HCT116 (cell line): ENCODE results near the gene ADIG. TPM values are rescaled to one million over a fixed set of nuclear protein-coding genes. Genes with fewer than 3 reads are reported as not detected.

Experiments used
- ATAC-seq: fragments of 200-7000 bp; cut with Tn5 transposase; 2 replicates; pipeline ENCODE4 v1.9.1; 2020; ENCODE audit warnings: mild to moderate bottlenecking, moderate library complexity
- BruUV-seq: library from RNA; stranded (reverse); fragments of 400-500 nt; replicated peaks from 2 replicates; lab custom pipeline; 2021; lab: Mats Ljungman, UMichigan
- CTCF ChIA-PET: fragments of 300-600 bp; sonication (Branson Sonifier 250); formaldehyde crosslinking; loops from one replicate; lab custom pipeline; 2021; ENCODE audit warnings: antibody characterized with exemption; lab: Charles Lee
- POLR2A ChIA-PET: fragments of 300-600, 350-600 bp; sonication (Branson Sonifier 250); formaldehyde crosslinking; loops from one replicate; lab custom pipeline; 2021; ENCODE audit warnings: antibody characterized with exemption; lab: Charles Lee
- RAD21 ChIA-PET, 2 experiments: fragments of 300-600 bp; sonication (Branson Sonifier 250); formaldehyde crosslinking; loops; one replicate each; lab custom pipeline; 2023; ENCODE audit warnings: low total read pairs in 2 of 2; ENCODE audit not compliant: uncharacterized antibody in 2 of 2, unreplicated experiment in 2 of 2, low non-redundant PET in 1 of 2; lab: Charles Lee
- DNase-seq: peaks from one replicate; pipeline ENCODE4 v3.0.0-alpha.2; 2010; ENCODE audit warnings: low read depth, low spot score
- H2AFZ ChIP-seq: fragments of 200-600 bp; shearing (Covaris generic), sonication (generic); 2 replicates; pipeline ENCODE4 v1.6.1; 2017; ENCODE audit warnings: low read depth, mixed run types, mixed read lengths, antibody characterized with exemption, low read length; ENCODE audit not compliant: poor library complexity, severe bottlenecking
- H3K27ac ChIP-seq: 2 replicates; pipeline ENCODE4 v1.5.1; 2012; ENCODE audit warnings: low read depth, low read length
- H3K27me3 ChIP-seq: fragments of 200-600 bp; sonication (generic); 2 replicates; pipeline ENCODE4 v1.6.1; 2016; ENCODE audit warnings: mixed run types, low read length, mixed read lengths; ENCODE audit not compliant: insufficient read depth
- H3K36me3 ChIP-seq, 2 experiments: fragments of 200-500 bp in 1 of 2; fragments of 200-600 bp in 1 of 2; sonication (Bioruptor generic) in 1 of 2; sonication (generic) in 1 of 2; 2 replicates each; pipeline versions ENCODE4 v1.5.1 to v1.6.1; 2014 to 2016; ENCODE audit warnings: low read length in 2 of 2, inconsistent platforms in 1 of 2, mixed read lengths in 1 of 2, mixed run types in 1 of 2; ENCODE audit not compliant: insufficient read depth in 2 of 2, control insufficient read depth in 1 of 2
- H3K4me1 ChIP-seq, 2 experiments: fragments of 200-600 bp in 1 of 2; sonication (generic) in 1 of 2; 2 replicates each; pipeline versions ENCODE4 v1.5.1 to v1.6.1; 2012 to 2017; ENCODE audit warnings: low read length in 2 of 2, inconsistent platforms in 1 of 2, mild to moderate bottlenecking in 1 of 2, mixed read lengths in 1 of 2, mixed run types in 1 of 2, moderate library complexity in 1 of 2; ENCODE audit not compliant: insufficient read depth in 2 of 2, control insufficient read depth in 1 of 2
- H3K4me2 ChIP-seq: fragments of 200-600 bp; sonication (generic); 2 replicates; pipeline ENCODE4 v1.6.1; 2017; ENCODE audit warnings: mixed run types, low read length, mixed read lengths
- H3K4me3 ChIP-seq, 2 experiments: fragments of 200-600 bp in 1 of 2; sonication (generic) in 1 of 2; replicated peaks in 1 of 2; 2 replicates each; pipeline ENCODE4 v1.5.1; 2011 to 2016; ENCODE audit warnings: low read length in 2 of 2, control low read depth in 1 of 2, low read depth in 1 of 2, mild to moderate bottlenecking in 1 of 2, mixed read lengths in 1 of 2, mixed run types in 1 of 2
- H3K79me2 ChIP-seq: fragments of 200-600 bp; sonication (generic); 2 replicates; pipeline ENCODE4 v1.6.1; 2017; ENCODE audit warnings: mild to moderate bottlenecking, mixed run types, low read length, moderate library complexity, mixed read lengths; ENCODE audit not compliant: insufficient read depth
- H3K9ac ChIP-seq: fragments of 200-600 bp; sonication (generic); 2 replicates; pipeline ENCODE4 v1.6.1; 2016; ENCODE audit warnings: low read length, mixed read lengths
- H3K9me2 ChIP-seq: fragments of 200-600 bp; sonication (generic), shearing (Covaris generic); 2 replicates; pipeline ENCODE4 v1.6.1; 2017; ENCODE audit warnings: mixed run types, mild to moderate bottlenecking, moderate library complexity; ENCODE audit not compliant: insufficient read depth
- H3K9me3 ChIP-seq, 2 experiments: fragments of 200-500 bp in 1 of 2; fragments of 200-600 bp in 1 of 2; sonication (Bioruptor generic) in 1 of 2; sonication (generic) in 1 of 2; 2 replicates each; pipeline ENCODE4 v1.6.1; 2014 to 2017; ENCODE audit warnings: low read length in 2 of 2, mixed read lengths in 2 of 2, inconsistent platforms in 1 of 2, low read depth in 1 of 2, mild to moderate bottlenecking in 1 of 2, mixed run types in 1 of 2, moderate library complexity in 1 of 2; ENCODE audit not compliant: control insufficient read depth in 1 of 2, insufficient read depth in 1 of 2
- H4K20me1 ChIP-seq: fragments of 200-600 bp; sonication (generic), shearing (Covaris generic); 2 replicates; pipeline ENCODE4 v1.6.1; 2017; ENCODE audit warnings: mixed run types, mild to moderate bottlenecking, moderate library complexity; ENCODE audit not compliant: insufficient read depth
- CBX3 ChIP-seq: IDR thresholded peaks from 2 replicates; pipeline ENCODE4 v1.6.1; 2012; ENCODE audit warnings: low read depth
- CEBPB ChIP-seq: IDR thresholded peaks from 2 replicates; pipeline ENCODE4 v1.6.1; 2012; ENCODE audit warnings: low read depth
- EGR1 ChIP-seq: IDR thresholded peaks from 2 replicates; pipeline ENCODE4 v1.6.1; 2012; ENCODE audit warnings: low read depth
- ELF1 ChIP-seq: IDR thresholded peaks from 2 replicates; pipeline ENCODE4 v1.6.1; 2012; ENCODE audit warnings: low read depth, borderline replicate concordance
- FOSL1 ChIP-seq: IDR thresholded peaks from 2 replicates; pipeline ENCODE4 v1.6.1; 2012; ENCODE audit warnings: low read depth
- JUND ChIP-seq: IDR thresholded peaks from 2 replicates; pipeline ENCODE4 v1.6.1; 2012
- POLR2AphosphoS5 ChIP-seq: IDR thresholded peaks from 2 replicates; pipeline ENCODE4 v1.6.1; 2011; ENCODE audit warnings: mild to moderate bottlenecking, low read depth, low read length, moderate library complexity
- RAD21 ChIP-seq: IDR thresholded peaks from 2 replicates; pipeline ENCODE4 v1.6.1; 2012; ENCODE audit warnings: low read depth, mild to moderate bottlenecking
- REST ChIP-seq: IDR thresholded peaks from 2 replicates; pipeline ENCODE4 v1.6.1; 2012; ENCODE audit warnings: low read depth
- SP1 ChIP-seq: IDR thresholded peaks from 2 replicates; pipeline ENCODE4 v1.6.1; 2012; ENCODE audit warnings: low read depth
- TCF7L2 ChIP-seq: IDR thresholded peaks from 2 replicates; pipeline ENCODE4 v1.7.0; 2011; ENCODE audit warnings: borderline replicate concordance, inconsistent platforms; ENCODE audit not compliant: insufficient read depth, insufficient read length; ENCODE audit errors: extremely low read depth
- ZFX ChIP-seq: fragments of 450-650 bp; IDR thresholded peaks from 2 replicates; pipeline ENCODE4 v1.6.1; 2017
- ZNF274 ChIP-seq: fragments of 200-500 bp; sonication (Bioruptor generic); IDR thresholded peaks from 2 replicates; pipeline ENCODE4 v1.6.1; 2014; ENCODE audit warnings: mild to moderate bottlenecking, low read depth, low read length, inconsistent platforms
- intact Hi-C: fragments of 100-400 bp; cut with micrococcal nuclease; formaldehyde crosslinking; loops from 2 replicates; pipeline ENCODE4 v1.10.0; 2022
- total RNA-seq: library from RNA; stranded (reverse); gene quantifications from one replicate; pipeline ENCODE4 v1.2.1, GENCODE V29; 2021; ENCODE audit not compliant: unreplicated experiment
- TF ChIP-seq, protein P1 (sequence below): IDR thresholded peaks from 2 replicates; pipeline ENCODE4 v1.6.1; 2011; ENCODE audit warnings: mild to moderate bottlenecking, low read length, moderate library complexity; ENCODE audit not compliant: insufficient replicate concordance; ENCODE audit errors: extremely low read depth
- TF ChIP-seq, protein P2 (sequence below), 3 experiments: fragments of 200-600 bp in 1 of 3; sonication (generic) in 1 of 3; IDR thresholded peaks in 2 of 3; conservative IDR thresholded peaks in 1 of 3; 2 replicates each; pipeline ENCODE4 v1.5.1; 2012 to 2017; ENCODE audit warnings: low read depth in 2 of 3, low read length in 2 of 3, antibody characterized with exemption in 1 of 3, borderline replicate concordance in 1 of 3, control low read depth in 1 of 3, mild to moderate bottlenecking in 1 of 3, mixed read lengths in 1 of 3, mixed run types in 1 of 3, moderate library complexity in 1 of 3; ENCODE audit not compliant: insufficient read depth in 1 of 3

Gene ADIG
- total RNA-seq, 1 experiment from 2014 or later: not detected

- no peak overlapping the region for H2AFZ ChIP-seq
- H4K20me1 ChIP-seq: no peaks in the 10 kb centered on the region
- H3K4me3 ChIP-seq: no peak overlapping the region
- H3K4me1 ChIP-seq: no peaks in the 10 kb centered on the region
- ChIA-PET CTCF (no interaction called here), POLR2A (no interaction called here), RAD21 (no interaction called here)
- no peaks in the 10 kb centered on the region for H3K9me2 ChIP-seq
- ATAC-seq (no peak), DNase-seq (no peak)
- no peak overlapping the region for H3K27ac ChIP-seq
- H3K36me3 ChIP-seq: no peaks in the 10 kb centered on the region
- no peaks in the 10 kb centered on the region for H3K9me3 ChIP-seq
- H3K27me3 ChIP-seq: no peaks in the 10 kb centered on the region
- no peaks in the 10 kb centered on the region for H3K79me2 ChIP-seq
- H3K4me2 ChIP-seq: no peak overlapping the region
- intact Hi-C loops: no loop called here
- TF ChIP-seq ZNF274 (no peak), SP1 (no peak), ZFX (no peak), FOSL1 (no peak), RAD21 (no peak)
- no TSS peak for BruUV-seq
- no peak overlapping the region for H3K9ac ChIP-seq
Observed at GRCh38 chr20:38623061-38623460, 42.1 kb downstream of the ADIG start.

DNA sequence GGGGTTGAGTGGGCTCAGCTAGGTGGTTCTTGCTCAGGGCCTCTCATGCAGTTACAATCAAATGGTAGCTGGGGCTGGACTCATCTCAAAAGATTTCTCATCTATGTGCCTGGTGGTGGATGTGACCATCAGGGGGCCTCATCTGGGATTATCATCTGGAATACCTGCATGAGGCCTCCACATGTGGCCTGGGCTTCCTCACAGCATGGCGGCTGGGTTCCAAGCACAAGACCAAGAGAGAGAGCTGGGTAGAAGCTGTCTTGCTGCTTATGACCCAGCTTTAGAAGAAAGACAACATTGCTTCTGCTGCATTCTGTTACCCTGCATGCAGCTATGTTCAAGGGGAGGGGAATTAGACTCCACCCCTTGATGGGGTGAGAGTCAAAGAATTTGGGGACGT lies 43.1 kb downstream of the ADIG start:
- Histone ChIP-seq H3K4me1 (0 out of 4 replicates have a peak, but pooled peaks cover 0 to 4% of the 10 kb centered on the region in 2 experiments), H3K36me3 (no peaks in the 10 kb centered on the region), H3K4me3 (no peak overlapping the region), H3K9ac (no peak overlapping the region), H3K79me2 (no peaks in the 10 kb centered on the region), H3K4me2 (no peak overlapping the region), H4K20me1 (no peaks in the 10 kb centered on the region), H3K27me3 (no peaks in the 10 kb centered on the region), H3K9me3 (no peaks in the 10 kb centered on the region), H3K9me2 (no peaks in the 10 kb centered on the region), H2AFZ (no peak overlapping the region), H3K27ac (no peak overlapping the region)
- RAD21 ChIA-PET: no interaction called here
- intact Hi-C loops: no loop called here
- CTCF ChIA-PET: no interaction called here
- ATAC-seq (no peak), DNase-seq (no peak)
- POLR2A ChIA-PET: no interaction called here
- BruUV-seq: no TSS peak
- TF ChIP-seq EGR1 (no peak), CBX3 (no peak), RAD21 (no peak), CEBPB (no peak), JUND (no peak), REST (no peak), TCF7L2 (no peak), ELF1 (no peak), POLR2AphosphoS5 (no peak)
- TF ChIP-seq, protein P1, sequence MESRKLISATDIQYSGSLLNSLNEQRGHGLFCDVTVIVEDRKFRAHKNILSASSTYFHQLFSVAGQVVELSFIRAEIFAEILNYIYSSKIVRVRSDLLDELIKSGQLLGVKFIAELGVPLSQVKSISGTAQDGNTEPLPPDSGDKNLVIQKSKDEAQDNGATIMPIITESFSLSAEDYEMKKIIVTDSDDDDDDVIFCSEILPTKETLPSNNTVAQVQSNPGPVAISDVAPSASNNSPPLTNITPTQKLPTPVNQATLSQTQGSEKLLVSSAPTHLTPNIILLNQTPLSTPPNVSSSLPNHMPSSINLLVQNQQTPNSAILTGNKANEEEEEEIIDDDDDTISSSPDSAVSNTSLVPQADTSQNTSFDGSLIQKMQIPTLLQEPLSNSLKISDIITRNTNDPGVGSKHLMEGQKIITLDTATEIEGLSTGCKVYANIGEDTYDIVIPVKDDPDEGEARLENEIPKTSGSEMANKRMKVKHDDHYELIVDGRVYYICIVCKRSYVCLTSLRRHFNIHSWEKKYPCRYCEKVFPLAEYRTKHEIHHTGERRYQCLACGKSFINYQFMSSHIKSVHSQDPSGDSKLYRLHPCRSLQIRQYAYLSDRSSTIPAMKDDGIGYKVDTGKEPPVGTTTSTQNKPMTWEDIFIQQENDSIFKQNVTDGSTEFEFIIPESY: no peak
- TF ChIP-seq, protein P2, sequence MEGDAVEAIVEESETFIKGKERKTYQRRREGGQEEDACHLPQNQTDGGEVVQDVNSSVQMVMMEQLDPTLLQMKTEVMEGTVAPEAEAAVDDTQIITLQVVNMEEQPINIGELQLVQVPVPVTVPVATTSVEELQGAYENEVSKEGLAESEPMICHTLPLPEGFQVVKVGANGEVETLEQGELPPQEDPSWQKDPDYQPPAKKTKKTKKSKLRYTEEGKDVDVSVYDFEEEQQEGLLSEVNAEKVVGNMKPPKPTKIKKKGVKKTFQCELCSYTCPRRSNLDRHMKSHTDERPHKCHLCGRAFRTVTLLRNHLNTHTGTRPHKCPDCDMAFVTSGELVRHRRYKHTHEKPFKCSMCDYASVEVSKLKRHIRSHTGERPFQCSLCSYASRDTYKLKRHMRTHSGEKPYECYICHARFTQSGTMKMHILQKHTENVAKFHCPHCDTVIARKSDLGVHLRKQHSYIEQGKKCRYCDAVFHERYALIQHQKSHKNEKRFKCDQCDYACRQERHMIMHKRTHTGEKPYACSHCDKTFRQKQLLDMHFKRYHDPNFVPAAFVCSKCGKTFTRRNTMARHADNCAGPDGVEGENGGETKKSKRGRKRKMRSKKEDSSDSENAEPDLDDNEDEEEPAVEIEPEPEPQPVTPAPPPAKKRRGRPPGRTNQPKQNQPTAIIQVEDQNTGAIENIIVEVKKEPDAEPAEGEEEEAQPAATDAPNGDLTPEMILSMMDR (IDR thresholded peaks at IDR 0.05 in 2 of 3, conservative IDR thresholded peaks at IDR 0.05 in 1 of 3; ENCODE audit: borderline replicate concordance in 1 of 3, insufficient read depth in 1 of 3, low read depth in 2 of 3, low read length in 2 of 3): no peak
